ENCODE results near the gene DUSP28. TPM values are rescaled to one million over a fixed set of nuclear protein-coding genes. Genes with fewer than 3 reads are reported as not detected.
A peak's percentile ranks its signal among the peaks of the same experiment; 100 is the strongest.

The DUSP28 gene
- total RNA-seq, 1 donor, result 4.7 TPM

DNA sequence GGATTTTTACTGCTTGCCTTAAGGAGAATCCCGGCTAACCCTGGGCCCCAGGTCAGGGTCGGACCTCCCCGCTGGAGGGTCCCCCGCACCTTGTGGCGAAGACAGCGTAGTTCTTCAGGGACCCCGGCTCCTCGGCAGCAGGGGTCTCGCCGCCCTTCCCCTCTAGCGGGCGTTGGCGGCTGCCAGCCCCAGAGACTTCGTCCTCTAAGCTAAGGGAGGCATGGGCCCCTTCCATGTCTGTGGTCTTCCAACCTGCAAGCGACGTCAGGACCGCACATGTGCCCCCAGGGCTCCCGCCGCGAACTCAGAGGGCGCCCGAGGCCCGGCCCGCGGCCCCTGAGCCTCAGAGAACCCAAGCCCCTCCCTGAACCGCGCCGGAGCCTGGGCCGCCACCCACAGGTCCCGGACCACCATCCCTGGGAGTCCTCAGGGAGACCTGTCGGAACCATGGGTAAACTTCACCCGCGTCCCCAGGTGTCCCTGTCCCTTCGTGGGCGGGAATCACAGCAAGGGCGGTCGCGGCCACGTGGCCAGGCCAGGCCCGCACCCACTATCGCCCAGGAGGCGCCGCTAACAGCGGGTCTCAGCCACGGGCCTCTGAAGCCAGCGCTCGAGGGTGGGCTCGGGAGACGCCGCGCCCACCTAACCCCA lies 2.9 kb upstream of the DUSP28 start:
- H3K9me3 ChIP-seq (ENCODE audit: low read depth, low read length), result no peaks in the 10 kb centered on the region
- peak overlapping the region; percentile 23 for H3K27ac ChIP-seq (ENCODE audit: low read depth, low read length)
- H3K36me3 ChIP-seq (ENCODE audit: insufficient read depth, low read length), result no peaks in the 10 kb centered on the region
- H4K20me1 ChIP-seq (ENCODE audit: insufficient read depth, low read length), result peaks cover 30% of the 10 kb centered on the region
- peaks cover 36% of the 10 kb centered on the region for H3K4me1 ChIP-seq (ENCODE audit: insufficient read depth, low read length)
- H3K27me3 ChIP-seq (ENCODE audit: insufficient read depth, low read length), result no peaks in the 10 kb centered on the region
- peak overlapping the region; percentile 74 for H3K4me3 ChIP-seq (ENCODE audit: insufficient read depth, low read length)
- H3K4me2 ChIP-seq (ENCODE audit: insufficient read depth, low read length), result peak overlapping the region; percentile 90
- no peak for DNase-seq (ENCODE audit: insufficient read length, low spot score, missing footprints)
- peak overlapping the region; percentile 51 for H2AFZ ChIP-seq (ENCODE audit: low read length)
- peaks cover 49% of the 10 kb centered on the region for H3K79me2 ChIP-seq (ENCODE audit: insufficient read depth, low read length)
- TF ChIP-seq, protein P1, sequence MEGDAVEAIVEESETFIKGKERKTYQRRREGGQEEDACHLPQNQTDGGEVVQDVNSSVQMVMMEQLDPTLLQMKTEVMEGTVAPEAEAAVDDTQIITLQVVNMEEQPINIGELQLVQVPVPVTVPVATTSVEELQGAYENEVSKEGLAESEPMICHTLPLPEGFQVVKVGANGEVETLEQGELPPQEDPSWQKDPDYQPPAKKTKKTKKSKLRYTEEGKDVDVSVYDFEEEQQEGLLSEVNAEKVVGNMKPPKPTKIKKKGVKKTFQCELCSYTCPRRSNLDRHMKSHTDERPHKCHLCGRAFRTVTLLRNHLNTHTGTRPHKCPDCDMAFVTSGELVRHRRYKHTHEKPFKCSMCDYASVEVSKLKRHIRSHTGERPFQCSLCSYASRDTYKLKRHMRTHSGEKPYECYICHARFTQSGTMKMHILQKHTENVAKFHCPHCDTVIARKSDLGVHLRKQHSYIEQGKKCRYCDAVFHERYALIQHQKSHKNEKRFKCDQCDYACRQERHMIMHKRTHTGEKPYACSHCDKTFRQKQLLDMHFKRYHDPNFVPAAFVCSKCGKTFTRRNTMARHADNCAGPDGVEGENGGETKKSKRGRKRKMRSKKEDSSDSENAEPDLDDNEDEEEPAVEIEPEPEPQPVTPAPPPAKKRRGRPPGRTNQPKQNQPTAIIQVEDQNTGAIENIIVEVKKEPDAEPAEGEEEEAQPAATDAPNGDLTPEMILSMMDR (IDR thresholded peaks at IDR 0.05; ENCODE audit: extremely low read depth, low read depth, low read length), result no peak

DNA sequence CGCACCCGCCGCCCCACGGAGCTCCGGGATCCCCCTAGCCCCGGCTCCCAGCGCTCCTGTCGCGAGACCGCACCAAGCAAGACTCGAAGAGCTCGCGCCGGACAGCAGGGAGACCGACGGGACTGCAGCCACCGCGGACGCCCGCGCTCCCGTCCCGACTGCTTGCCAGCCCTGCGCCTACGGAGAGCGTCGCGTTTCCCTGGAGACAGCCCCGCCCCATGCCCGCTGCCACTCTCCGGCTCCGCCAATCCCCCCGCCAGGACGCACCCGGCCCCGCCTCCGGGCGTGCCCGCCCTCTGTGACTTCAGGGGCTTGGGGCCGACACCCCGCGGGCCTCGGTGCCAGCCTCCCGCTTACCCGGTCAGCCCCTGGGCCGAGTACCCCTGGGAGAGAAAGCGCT lies 2.3 kb upstream of the DUSP28 start, which contains the start of gene ANKMY1:
ANKMY1 (minus strand) TSS at position 181 of the 400 bp plus-strand sequence. CDS start 653 bp downstream, outside the sequence.
- peaks cover 36% of the 10 kb centered on the region for H3K4me1 ChIP-seq (ENCODE audit: insufficient read depth, low read length)
- H3K27me3 ChIP-seq (ENCODE audit: insufficient read depth, low read length), result no peaks in the 10 kb centered on the region
- H3K36me3 ChIP-seq (ENCODE audit: insufficient read depth, low read length), result no peaks in the 10 kb centered on the region
- DNase-seq (ENCODE audit: insufficient read length, low spot score, missing footprints), result peak; percentile 100
- H3K4me2 ChIP-seq (ENCODE audit: insufficient read depth, low read length), result peak within 1 kb of the TSS; percentile 90
- TF ChIP-seq, protein P1 (IDR thresholded peaks at IDR 0.05; ENCODE audit: extremely low read depth, low read depth, low read length), result no peak
- H3K9me3 ChIP-seq (ENCODE audit: low read depth, low read length), result no peaks in the 10 kb centered on the region
- peak within 1 kb of the TSS; percentile 74 for H3K4me3 ChIP-seq (ENCODE audit: insufficient read depth, low read length)
- peaks cover 30% of the 10 kb centered on the region for H4K20me1 ChIP-seq (ENCODE audit: insufficient read depth, low read length)
- peaks cover 49% of the 10 kb centered on the region for H3K79me2 ChIP-seq (ENCODE audit: insufficient read depth, low read length)
- H2AFZ ChIP-seq (ENCODE audit: low read length), result peak within 1 kb of the TSS; percentile 51
- peak within 1 kb of the TSS; percentile 23 for H3K27ac ChIP-seq (ENCODE audit: low read depth, low read length)

DNA sequence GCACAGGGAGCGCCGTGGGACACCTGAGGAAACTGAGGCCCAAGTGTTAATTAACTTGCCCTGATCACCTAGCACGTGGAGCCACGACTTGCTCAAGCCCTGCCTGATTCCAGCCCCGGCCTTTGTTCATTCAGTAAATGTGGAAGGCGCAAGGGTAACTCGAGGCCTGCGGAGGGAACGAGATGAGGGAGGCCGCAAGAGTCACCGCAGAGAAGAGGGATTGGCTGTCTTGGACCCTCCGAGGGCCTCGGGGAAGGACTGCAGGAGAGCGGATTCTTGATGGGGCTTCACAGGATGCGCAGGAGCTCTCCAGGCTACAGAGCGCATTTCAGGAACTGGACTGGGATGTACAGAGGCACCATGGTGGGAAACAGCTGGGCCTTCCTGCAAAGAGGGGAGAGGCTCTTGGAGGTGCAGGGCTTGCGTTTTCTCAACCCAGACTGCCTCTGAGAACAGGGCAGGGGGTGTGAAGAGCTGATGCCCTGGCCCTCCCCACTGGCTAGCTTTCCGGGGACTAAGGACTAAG lies 1.9 kb upstream of the DUSP28 start:
- Histone ChIP-seq H3K27ac (ENCODE audit: low read depth, low read length) (peak overlapping the region; percentile 23), H3K4me3 (ENCODE audit: insufficient read depth, low read length) (peak overlapping the region; percentile 74), H2AFZ (ENCODE audit: low read length) (no peak overlapping the region), H3K4me2 (ENCODE audit: insufficient read depth, low read length) (peak overlapping the region; percentile 90), H4K20me1 (ENCODE audit: insufficient read depth, low read length) (peaks cover 30% of the 10 kb centered on the region), H3K9me3 (ENCODE audit: low read depth, low read length) (no peaks in the 10 kb centered on the region), H3K27me3 (ENCODE audit: insufficient read depth, low read length) (no peaks in the 10 kb centered on the region), H3K36me3 (ENCODE audit: insufficient read depth, low read length) (no peaks in the 10 kb centered on the region), H3K79me2 (ENCODE audit: insufficient read depth, low read length) (peaks cover 49% of the 10 kb centered on the region), H3K4me1 (ENCODE audit: insufficient read depth, low read length) (peaks cover 34% of the 10 kb centered on the region)
- DNase-seq (ENCODE audit: insufficient read length, low spot score, missing footprints), result no peak
- TF ChIP-seq, protein P1 (IDR thresholded peaks at IDR 0.05; ENCODE audit: extremely low read depth, low read depth, low read length), result no peak

DNA sequence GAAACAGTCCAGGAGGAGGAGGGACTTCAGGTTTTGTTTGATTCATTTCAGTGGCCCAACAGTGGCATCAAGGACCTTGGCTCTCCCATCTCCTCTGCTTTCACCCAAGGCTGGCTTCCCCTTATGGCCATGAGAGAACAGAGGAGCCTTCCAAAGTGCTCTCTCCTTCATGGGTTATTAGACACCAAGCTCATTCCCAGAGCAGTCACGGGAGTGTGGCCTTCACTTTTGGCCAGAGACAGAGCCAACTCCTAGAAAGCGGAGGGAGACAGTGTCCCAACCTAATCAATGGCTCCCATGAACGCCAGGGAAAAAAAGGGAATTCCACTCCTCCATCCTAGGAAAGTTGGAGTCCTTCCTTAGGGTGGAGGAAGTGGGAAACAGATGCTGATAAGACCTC lies 871 bp upstream of the DUSP28 start:
- H3K79me2 ChIP-seq (ENCODE audit: insufficient read depth, low read length), result peaks cover 46% of the 10 kb centered on the region
- peak overlapping the region; percentile 95 for H3K4me2 ChIP-seq (ENCODE audit: insufficient read depth, low read length)
- no peak for DNase-seq (ENCODE audit: insufficient read length, low spot score, missing footprints)
- H2AFZ ChIP-seq (ENCODE audit: low read length), result no peak overlapping the region
- H4K20me1 ChIP-seq (ENCODE audit: insufficient read depth, low read length), result peaks cover 30% of the 10 kb centered on the region
- H3K27me3 ChIP-seq (ENCODE audit: insufficient read depth, low read length), result no peaks in the 10 kb centered on the region
- no peak overlapping the region for H3K4me3 ChIP-seq (ENCODE audit: insufficient read depth, low read length)
- H3K4me1 ChIP-seq (ENCODE audit: insufficient read depth, low read length), result peaks cover 33% of the 10 kb centered on the region
- no peak overlapping the region for H3K27ac ChIP-seq (ENCODE audit: low read depth, low read length)
- H3K9me3 ChIP-seq (ENCODE audit: low read depth, low read length), result no peaks in the 10 kb centered on the region
- TF ChIP-seq, protein P1 (IDR thresholded peaks at IDR 0.05; ENCODE audit: extremely low read depth, low read depth, low read length), result no peak
- H3K36me3 ChIP-seq (ENCODE audit: insufficient read depth, low read length), result peaks cover 3% of the 10 kb centered on the region
